ENCODE measurements around the gene CDK2AP2. TPM values are rescaled to one million over a fixed set of nuclear protein-coding genes. Genes with fewer than 3 reads are reported as not detected.

CDK2AP2 gene
- total RNA-seq, 1 donor from 2014 or later = 32.0 TPM

DNA sequence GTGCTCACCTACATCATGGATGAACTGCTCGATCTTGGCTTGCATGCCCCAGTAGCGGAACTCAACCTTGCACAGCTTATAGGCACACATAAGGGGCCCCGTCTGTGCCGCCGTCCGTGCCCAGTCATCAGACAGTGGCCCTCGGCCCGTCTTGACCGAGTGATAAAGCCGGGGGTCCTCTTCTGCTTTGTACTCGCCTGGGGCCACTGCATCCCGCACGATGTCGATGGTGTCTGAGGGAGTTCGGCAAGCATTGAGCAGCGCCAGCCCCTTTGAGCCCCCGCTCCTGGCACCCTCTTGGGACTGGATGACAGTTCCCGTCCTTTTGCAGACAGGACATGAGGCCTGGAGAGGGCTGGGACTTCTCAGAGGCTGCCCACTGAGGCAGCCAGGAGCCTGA lies 6.1 kb downstream of the CDK2AP2 start:
- Mint-ChIP-seq H3K9me3 (no peaks in the 10 kb centered on the region), H3K27me3 (ENCODE audit: low read depth) (no peaks in the 10 kb centered on the region), H3K27ac (ENCODE audit: unreplicated experiment) (peak overlapping the region; percentile 43), H3K36me3 (ENCODE audit: low read depth) (peaks cover 12% of the 10 kb centered on the region), H3K4me3 (peak overlapping the region; percentile 48), H3K4me1 (peaks cover 23% of the 10 kb centered on the region)
- DNase-seq (ENCODE audit: low read depth, low spot score) = no peak
- TF ChIP-seq, protein P1, sequence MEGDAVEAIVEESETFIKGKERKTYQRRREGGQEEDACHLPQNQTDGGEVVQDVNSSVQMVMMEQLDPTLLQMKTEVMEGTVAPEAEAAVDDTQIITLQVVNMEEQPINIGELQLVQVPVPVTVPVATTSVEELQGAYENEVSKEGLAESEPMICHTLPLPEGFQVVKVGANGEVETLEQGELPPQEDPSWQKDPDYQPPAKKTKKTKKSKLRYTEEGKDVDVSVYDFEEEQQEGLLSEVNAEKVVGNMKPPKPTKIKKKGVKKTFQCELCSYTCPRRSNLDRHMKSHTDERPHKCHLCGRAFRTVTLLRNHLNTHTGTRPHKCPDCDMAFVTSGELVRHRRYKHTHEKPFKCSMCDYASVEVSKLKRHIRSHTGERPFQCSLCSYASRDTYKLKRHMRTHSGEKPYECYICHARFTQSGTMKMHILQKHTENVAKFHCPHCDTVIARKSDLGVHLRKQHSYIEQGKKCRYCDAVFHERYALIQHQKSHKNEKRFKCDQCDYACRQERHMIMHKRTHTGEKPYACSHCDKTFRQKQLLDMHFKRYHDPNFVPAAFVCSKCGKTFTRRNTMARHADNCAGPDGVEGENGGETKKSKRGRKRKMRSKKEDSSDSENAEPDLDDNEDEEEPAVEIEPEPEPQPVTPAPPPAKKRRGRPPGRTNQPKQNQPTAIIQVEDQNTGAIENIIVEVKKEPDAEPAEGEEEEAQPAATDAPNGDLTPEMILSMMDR (conservative IDR thresholded peaks at IDR 0.05) = no peak

DNA sequence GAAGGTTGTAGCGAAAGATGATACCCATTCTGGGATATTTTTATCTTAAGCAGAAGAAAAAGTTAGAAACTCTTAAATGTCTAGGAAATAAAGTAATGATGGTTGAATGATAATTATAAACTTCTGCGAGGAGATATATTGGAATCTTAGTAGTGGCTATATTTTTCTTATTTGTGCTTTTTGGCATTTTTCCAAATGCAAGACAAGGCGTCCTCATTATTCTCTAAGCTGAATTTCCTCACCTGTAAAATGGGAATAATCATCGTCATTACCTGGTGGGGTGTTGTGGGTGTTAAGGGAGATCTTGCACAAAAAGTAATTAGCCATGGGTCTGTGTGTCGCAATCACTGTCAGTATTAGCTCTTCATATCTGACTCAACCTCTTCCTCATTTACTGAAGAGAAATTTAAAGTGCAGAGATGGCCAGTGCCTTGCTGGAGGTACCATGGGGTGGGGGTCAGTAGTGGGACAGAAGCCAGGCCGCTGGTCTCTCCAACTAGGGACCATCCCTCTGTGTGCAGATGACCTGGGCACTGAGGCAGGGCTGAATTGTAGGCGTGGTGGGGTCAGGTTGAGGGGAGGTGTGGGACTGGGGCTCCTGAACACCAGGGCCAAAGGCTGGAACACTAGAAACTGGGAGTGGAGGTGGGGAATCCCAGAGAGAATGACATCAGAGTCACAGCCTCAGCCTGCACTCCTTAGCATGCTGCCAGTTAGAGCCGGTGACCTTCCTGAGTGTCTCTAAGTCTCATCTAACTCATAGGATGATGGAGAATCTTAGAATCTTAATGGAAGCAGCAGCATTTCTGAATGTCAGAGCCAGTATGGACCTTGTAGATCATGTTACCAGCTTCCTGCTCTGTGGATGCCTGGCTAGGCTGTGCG lies 6.9 kb downstream of the CDK2AP2 start:
- Mint-ChIP-seq H3K27ac (ENCODE audit: unreplicated experiment) (no peak overlapping the region), H3K4me3 (peak overlapping the region; percentile 48), H3K36me3 (ENCODE audit: low read depth) (peaks cover 12% of the 10 kb centered on the region), H3K4me1 (peaks cover 15% of the 10 kb centered on the region), H3K27me3 (ENCODE audit: low read depth) (no peaks in the 10 kb centered on the region), H3K9me3 (no peaks in the 10 kb centered on the region)
- DNase-seq (ENCODE audit: low read depth, low spot score) = no peak
- TF ChIP-seq, protein P1 (conservative IDR thresholded peaks at IDR 0.05) = no peak

DNA sequence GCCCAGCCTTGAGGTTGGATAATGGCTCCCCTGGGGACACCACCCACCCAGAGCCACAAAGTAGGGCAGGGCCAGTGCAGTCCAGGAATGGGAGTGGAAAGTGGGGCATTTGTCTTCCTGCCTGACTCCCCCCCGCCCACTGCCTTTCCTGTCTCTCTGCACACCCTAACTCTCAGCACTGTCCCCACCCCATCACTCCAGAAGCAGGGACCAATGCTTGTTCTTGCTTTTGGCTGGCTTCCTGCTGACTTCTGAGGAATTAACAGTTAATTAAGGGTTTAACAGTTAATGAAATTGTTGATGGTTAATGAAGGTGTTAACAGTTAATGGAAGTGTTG lies 7.5 kb downstream of the CDK2AP2 start:
- TF ChIP-seq, protein P1 (conservative IDR thresholded peaks at IDR 0.05) = no peak
- no peak overlapping the region for H3K27ac Mint-ChIP-seq (ENCODE audit: unreplicated experiment)
- no peaks in the 10 kb centered on the region for H3K27me3 Mint-ChIP-seq (ENCODE audit: low read depth)
- DNase-seq (ENCODE audit: low read depth, low spot score) = no peak
- peaks cover 11% of the 10 kb centered on the region for H3K4me1 Mint-ChIP-seq
- no peaks in the 10 kb centered on the region for H3K9me3 Mint-ChIP-seq
- H3K36me3 Mint-ChIP-seq (ENCODE audit: low read depth) = peaks cover 12% of the 10 kb centered on the region
- peak overlapping the region; percentile 48 for H3K4me3 Mint-ChIP-seq

DNA sequence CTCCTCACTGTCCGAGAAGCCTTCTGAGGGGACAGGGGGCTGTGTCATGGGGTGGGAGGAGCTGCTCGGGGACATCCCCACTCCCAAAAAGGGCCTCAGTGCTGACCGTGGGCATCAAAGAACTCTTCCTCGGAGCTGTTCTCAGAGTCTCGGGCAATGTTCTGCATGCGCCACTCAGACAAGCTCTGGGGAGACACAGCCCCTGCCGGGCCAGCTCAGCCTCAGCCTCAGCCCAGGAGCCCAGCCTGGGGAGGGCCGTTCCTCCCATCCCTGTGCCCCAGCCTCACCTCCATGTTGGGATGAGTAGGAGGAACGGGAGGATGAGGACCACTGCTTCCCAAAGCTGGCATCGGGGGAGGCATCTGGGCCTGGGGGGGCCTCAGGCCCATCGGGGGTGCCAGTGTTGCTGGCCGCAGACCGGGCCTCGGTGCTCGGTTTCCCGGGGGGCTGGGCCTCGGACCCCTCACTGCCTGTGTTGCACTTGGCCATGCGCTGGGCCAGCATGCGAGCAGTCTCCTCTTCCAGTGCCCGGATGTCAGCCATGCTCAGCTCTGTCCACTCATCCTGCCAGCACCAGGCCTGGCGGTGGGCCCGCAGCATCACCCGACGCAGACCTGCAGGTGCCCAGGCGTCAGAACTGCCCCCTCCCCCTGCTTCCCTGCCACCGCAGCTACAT lies 8.0 kb downstream of the CDK2AP2 start:
- Mint-ChIP-seq H3K9me3 (no peaks in the 10 kb centered on the region), H3K27ac (ENCODE audit: unreplicated experiment) (no peak overlapping the region), H3K36me3 (ENCODE audit: low read depth) (peaks cover 12% of the 10 kb centered on the region), H3K27me3 (ENCODE audit: low read depth) (no peaks in the 10 kb centered on the region), H3K4me1 (peaks cover 9% of the 10 kb centered on the region), H3K4me3 (no peak overlapping the region)
- DNase-seq (ENCODE audit: low read depth, low spot score) = no peak
- TF ChIP-seq, protein P1 (conservative IDR thresholded peaks at IDR 0.05) = no peak

DNA sequence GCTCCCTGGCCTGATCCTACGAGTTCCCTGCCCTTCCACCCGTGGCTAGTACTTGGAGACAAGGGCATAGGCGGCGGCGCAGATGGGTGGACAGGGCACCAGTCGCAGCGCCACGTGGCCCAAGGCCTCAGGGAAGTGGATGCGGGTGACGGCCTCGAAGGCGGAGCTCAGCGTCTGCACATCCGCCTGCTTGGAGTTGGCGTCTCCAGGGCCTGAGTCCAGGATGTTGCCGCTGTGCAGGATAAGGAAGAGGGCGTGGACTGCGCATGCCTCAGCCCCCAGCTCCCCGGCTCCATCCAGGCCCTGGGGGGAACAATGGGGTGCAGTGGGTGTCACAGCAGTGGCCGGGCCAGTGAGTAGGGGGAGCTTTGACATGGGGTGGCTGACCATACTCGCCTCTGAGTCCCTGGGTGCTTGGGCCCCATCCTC lies 9.4 kb downstream of the CDK2AP2 start:
- H3K27me3 Mint-ChIP-seq (ENCODE audit: low read depth) = no peaks in the 10 kb centered on the region
- no peak for DNase-seq (ENCODE audit: low read depth, low spot score)
- no peak overlapping the region for H3K4me3 Mint-ChIP-seq
- H3K27ac Mint-ChIP-seq (ENCODE audit: unreplicated experiment) = no peak overlapping the region
- H3K9me3 Mint-ChIP-seq = no peaks in the 10 kb centered on the region
- H3K4me1 Mint-ChIP-seq = peaks cover 7% of the 10 kb centered on the region
- peaks cover 12% of the 10 kb centered on the region for H3K36me3 Mint-ChIP-seq (ENCODE audit: low read depth)
- TF ChIP-seq, protein P1 (conservative IDR thresholded peaks at IDR 0.05) = no peak
